Measurements from ENCODE around the gene CFLAR.
"Not testable (repeated sequence)": the region's sequence is repeated elsewhere in the genome, so short reads cannot be mapped to it uniquely, and the experiment has no call there.

The CFLAR gene

GRCh38 chr2:201137505-201138400 is 21.8 kb downstream of the CFLAR start:
- FAIRE-seq (no peak), DNase-seq (ENCODE audit: insufficient read length, low spot score) (no peak)
- TF ChIP-seq CTCF (IDR thresholded peaks at IDR 0.05; ENCODE audit: insufficient read depth, missing control alignments): no peak

- TF ChIP-seq CTCF (IDR thresholded peaks at IDR 0.05; ENCODE audit: insufficient read depth, missing control alignments): no peak
- DNase-seq (ENCODE audit: insufficient read length, low spot score) (no peak), FAIRE-seq (no peak)
Measured at GRCh38 chr2:201138401-201138970, 22.5 kb downstream of the CFLAR start.

- DNase-seq (ENCODE audit: insufficient read length, low spot score); FAIRE-seq: not testable (repeated sequence)
Measured at GRCh38 chr2:201138986-201139781, 23.2 kb downstream of the CFLAR start.

GRCh38 chr2:201139836-201140604 is 24.1 kb downstream of the CFLAR start:
- no peak for FAIRE-seq
- no peak for TF ChIP-seq CTCF (IDR thresholded peaks at IDR 0.05; ENCODE audit: insufficient read depth, missing control alignments)
- no peak for DNase-seq (ENCODE audit: insufficient read length, low spot score)

GRCh38 chr2:201144101-201145051 is 28.4 kb downstream of the CFLAR start:
- FAIRE-seq: no peak
- no peak for DNase-seq (ENCODE audit: insufficient read length, low spot score)
- TF ChIP-seq CTCF (IDR thresholded peaks at IDR 0.05; ENCODE audit: insufficient read depth, missing control alignments): no peak

GRCh38 chr2:201148434-201148990 is 32.5 kb downstream of the CFLAR start:
- no peak for FAIRE-seq
- TF ChIP-seq CTCF (IDR thresholded peaks at IDR 0.05; ENCODE audit: insufficient read depth, missing control alignments): no peak

More at GRCh38 chr2:201148434-201148990, 32.5 kb downstream of the CFLAR start:
- DNase-seq (ENCODE audit: insufficient read length, low spot score): no peak

Data from D721Med (cell line).